ENCODE measurements around the gene PRDM16.

PRDM16 gene

DNA sequence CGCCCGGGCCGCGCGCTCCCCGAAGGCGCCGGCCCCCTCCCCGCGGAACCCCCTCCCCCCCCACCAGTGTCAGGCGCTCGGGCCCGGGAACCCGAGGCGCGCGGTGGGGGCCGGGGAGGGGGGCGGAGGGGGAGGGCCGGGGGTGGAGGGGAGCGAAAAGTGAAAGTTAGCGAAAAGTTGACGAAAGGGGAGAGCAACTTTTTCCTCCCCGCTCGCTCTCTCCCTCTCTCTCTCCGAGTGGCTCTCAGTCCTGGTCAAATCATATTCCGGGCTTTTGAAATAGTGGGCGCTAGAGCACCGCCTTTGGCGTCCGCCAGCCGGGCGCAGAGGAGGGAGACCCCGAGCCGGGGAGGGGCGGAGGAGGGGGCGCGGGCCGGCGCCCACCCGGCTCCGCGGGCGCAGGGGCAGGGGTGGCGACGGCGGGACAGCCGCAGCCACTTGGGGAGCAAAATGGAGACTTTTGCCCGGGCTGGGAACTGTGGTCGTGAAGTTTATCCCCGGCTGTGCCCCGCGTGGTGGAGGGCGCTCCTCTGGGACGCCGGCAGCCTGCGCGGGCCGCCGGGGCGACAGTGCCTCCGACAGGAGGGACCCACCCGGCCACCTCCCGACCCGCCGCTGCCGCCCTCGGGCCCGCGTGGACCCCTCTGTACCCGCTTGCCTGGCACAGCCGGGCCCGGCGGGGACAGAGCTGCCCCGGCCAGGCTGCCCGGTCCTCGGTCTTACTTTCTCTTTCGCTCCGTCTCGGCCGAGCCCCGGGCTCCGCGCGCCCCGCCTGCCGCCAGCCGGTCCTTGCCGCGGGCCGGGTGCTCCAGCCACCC lies 697 bp downstream of the PRDM16 start:
- peak; percentile 72 for DNase-seq (ENCODE audit: low spot score)

- no peak for DNase-seq (ENCODE audit: low spot score)
Measured at GRCh38 chr1:3070309-3070643, 1.3 kb downstream of the PRDM16 start.

GRCh38 chr1:3070644-3071564 lies 1.9 kb downstream of the PRDM16 start:
- peak; percentile 43 for DNase-seq (ENCODE audit: low spot score)

DNA sequence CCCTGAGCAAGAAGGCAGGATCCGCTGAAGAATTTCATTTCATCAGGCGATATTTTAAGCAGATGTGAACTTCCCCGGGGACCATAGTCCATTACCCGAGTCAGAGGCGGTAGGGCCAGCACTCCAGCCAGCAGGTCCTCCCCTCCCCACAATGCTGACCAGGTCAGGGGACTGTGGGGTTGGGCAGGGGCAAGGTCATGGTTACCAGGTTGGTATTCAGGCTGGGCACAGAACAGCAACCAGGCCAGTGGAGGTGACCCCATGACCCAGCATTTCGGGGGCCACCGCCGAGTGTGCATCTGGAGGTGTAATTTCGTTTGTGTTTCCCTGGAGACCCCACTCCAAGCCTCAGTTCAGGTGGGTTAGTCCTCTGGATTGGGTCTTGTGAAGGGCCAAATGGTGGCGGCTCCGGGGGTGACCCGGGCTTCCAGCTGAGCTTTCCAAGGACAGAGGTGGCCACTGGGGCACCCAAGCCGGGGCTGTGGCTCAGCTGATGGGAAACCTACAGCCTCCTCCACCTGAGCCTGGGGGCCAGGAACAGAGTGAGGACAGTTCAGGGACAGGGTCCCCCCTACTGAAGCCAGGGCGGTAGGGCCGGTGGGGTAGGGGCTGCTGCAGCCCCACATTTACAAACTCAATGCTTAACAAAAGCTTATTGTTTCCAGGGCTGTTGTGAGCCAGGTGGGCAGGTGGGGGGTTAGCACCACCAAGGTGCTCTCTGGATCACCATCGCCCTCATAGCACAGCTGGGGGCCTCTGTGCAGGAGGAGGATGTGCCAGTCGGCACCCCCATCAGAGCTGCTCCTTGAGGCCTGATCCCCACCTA lies 2.8 kb downstream of the PRDM16 start:
- DNase-seq (ENCODE audit: low spot score), result no peak

DNA sequence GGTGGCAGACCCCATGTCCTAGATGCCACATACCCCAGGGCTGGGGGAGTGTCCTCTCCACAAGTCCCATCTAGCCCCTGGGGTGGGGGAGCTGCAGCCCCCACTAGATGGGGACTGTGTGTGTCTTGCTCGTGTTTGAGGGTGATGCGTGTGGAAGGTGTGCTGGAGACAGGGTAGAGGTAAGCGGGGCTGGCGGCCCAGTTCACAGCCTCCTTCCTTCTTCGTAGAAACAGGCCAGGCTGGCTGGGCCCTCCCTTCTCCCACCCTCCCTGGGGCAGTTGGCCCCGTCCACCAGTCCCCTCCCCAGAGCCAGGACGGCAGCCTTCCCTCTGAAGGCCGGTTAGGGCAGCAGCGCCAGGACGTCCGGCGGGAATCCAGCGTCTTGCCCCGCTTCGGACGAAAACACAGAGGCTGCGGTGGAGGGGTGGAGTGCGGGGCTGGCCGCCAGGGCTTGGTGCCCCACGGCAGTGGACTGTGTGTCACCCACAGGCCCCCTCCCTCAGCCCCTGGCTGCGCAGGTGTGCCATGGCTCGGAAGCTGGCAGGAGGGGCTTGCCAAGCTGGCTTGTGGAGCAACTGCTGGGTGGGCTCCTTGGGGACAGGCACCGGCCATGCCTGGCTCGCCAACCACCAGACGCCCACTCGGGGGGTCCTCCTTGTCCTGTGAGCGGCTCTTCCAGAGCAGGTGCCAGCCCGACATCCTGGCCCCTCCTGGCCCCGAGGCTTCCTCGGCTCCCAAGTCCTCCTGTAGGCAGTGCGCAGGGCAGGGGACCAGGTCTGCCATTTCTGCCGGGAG lies 3.6 kb downstream of the PRDM16 start:
- no peak for DNase-seq (ENCODE audit: low spot score)

DNA sequence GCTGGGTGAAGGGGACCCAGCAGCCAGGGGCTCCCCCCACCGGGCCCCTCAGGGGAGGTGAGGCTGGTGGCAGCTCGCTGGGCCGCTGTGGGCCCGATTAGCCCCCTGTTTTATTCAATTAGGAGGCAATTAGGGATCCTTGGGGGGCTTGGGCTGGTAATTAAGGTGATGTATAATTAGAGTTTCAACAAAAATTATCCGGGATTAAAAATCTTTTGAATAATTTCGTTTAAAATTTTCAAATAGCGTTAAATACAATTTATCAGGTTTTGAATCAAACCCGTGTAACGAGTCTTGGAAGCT lies 4.1 kb downstream of the PRDM16 start:
- DNase-seq (ENCODE audit: low spot score), result no peak

GRCh38 chr1:3073489-3074296 lies 4.7 kb downstream of the PRDM16 start:
- DNase-seq (ENCODE audit: low spot score), result no peak

DNA sequence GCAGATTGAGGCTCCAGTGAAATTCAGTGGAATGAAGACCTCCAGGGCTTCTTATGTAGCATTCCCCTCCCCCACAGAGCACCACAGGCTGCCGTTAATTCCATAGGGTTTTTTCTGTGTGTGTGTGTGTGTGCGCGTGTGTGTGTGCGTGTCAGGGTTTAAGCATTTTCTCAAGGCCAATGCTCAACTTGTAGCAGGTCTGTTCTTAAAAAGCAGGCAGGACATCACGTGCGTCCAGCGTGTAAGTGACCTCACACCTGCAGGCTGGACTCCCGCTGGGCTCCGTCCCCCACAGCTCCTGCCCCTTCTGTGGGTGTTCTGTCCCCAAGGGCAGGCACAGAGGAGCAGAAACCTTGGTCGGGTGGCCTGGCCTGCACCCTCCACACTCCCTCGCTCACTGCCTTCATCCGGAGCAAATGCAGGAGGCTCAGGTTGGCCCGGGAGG lies 5.3 kb downstream of the PRDM16 start:
- DNase-seq (ENCODE audit: low spot score), result no peak

DNA sequence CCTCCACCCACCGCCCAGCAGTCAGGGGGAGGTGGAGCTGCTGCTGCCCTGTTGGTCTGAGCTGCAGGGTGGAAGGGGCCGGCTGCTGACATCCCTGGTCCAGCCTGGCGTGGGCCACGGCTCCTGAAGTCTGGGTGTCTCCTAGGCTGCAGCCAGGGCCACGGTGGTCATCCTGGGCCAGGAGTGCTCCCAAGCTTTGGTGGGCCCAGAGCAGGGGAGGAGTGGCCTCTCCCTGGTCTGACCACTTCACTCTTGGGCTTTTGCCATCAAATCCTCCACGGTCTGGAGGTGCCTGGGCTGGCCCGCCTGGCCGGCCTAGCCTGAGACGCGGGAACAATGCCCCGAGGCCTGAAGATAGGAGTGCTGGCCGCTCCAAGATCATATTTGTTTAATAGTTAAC lies 5.8 kb downstream of the PRDM16 start:
- DNase-seq (ENCODE audit: low spot score), result no peak

DNA sequence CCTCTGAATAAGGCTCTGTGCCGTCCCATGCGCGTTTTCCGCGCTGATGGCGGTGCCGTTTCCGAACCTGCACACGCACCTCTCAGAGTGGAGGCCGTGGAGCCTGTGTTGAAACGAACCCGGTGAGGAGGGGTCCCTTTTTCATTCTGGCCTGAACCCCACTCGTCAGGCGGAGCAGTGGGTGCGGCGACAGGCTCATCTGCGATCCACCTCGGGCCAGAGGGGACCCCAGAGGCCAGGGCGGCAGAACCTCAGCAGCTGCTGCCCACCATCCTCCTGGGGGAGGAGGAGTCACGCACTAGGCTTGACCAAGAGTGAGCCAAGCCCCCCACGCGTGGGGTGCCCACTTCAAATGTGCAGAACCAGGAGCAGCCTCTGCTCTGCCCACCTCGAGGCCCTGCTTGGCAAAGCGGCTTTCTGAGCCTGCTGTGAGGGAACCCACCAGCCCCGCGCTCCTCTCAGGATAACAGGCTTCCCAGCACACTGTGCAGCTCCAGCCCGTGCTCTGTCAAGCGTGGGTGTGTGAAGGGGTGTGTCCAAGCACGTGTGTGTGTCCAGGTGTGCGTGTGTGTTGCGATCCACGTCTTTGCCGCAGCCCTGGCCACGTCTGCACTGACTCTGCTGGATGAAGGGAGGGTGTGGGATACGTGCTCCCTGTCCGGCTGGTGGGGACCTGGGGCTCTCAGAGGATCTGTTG lies 6.8 kb downstream of the PRDM16 start:
- no peak for DNase-seq (ENCODE audit: low spot score)

GRCh38 chr1:3076363-3076740 lies 7.3 kb downstream of the PRDM16 start:
- DNase-seq (ENCODE audit: low spot score), result no peak

DNA sequence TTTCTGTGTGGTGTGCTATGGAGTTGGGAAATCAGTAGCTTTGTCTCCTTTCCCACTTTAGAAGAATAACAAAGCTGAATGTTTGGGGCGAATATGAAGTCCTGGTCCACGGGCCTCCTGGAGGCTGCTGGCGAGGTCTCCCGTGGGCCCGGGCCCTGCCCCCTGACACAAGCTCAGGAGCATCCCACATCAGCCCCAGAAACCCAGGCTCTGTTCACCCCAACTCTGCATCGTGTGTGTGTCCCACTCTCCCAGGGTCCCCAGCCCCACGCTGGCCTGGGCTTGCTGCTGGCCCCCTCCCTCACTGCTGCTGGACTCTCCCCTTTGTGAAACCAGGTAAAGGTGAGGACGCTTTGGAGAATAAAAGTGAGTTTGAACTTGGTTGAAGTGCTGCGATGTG lies 8.1 kb downstream of the PRDM16 start:
- DNase-seq (ENCODE audit: low spot score), result no peak

- DNase-seq (ENCODE audit: low spot score), result no peak
Measured at GRCh38 chr1:3077561-3077960, 8.6 kb downstream of the PRDM16 start.

GRCh38 chr1:3078430-3078861 lies 9.4 kb downstream of the PRDM16 start:
- no peak for DNase-seq (ENCODE audit: low spot score)

GRCh38 chr1:3078871-3079270 lies 9.9 kb downstream of the PRDM16 start:
- no peak for DNase-seq (ENCODE audit: low spot score)

DNA sequence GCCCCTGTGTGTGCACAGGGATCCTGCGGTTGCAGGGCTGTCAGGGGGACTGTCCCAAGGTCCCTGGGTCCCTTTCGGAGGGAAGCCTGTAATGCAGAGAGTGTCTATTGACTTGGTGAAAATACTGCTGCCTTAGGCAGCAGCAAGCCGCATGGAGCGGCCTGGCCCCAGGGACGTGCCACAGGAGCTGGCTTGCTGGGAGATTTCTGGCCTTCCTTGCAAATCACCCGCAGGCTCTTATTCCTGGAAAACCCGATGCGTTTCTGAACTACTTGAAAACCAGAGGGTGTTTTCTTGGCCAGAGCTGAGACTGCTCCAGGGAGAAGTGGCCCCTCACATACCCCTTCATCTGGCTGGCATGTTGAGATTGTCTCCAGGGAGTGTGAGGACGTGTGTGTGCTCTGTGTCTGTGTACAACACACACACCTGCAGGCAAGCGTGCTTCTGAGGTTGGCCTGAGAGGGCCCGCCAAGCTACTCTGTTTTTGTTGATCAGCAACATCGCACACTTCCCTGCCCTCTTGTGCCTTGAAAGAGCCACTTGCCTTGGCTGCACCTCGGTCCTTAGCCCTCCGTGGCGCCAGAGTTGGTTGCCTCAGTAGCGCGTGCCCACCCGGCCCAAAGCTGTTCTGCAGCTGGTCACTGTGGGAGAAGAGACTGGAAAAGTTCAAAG lies 10.5 kb downstream of the PRDM16 start:
- DNase-seq (ENCODE audit: low spot score), result no peak

DNA sequence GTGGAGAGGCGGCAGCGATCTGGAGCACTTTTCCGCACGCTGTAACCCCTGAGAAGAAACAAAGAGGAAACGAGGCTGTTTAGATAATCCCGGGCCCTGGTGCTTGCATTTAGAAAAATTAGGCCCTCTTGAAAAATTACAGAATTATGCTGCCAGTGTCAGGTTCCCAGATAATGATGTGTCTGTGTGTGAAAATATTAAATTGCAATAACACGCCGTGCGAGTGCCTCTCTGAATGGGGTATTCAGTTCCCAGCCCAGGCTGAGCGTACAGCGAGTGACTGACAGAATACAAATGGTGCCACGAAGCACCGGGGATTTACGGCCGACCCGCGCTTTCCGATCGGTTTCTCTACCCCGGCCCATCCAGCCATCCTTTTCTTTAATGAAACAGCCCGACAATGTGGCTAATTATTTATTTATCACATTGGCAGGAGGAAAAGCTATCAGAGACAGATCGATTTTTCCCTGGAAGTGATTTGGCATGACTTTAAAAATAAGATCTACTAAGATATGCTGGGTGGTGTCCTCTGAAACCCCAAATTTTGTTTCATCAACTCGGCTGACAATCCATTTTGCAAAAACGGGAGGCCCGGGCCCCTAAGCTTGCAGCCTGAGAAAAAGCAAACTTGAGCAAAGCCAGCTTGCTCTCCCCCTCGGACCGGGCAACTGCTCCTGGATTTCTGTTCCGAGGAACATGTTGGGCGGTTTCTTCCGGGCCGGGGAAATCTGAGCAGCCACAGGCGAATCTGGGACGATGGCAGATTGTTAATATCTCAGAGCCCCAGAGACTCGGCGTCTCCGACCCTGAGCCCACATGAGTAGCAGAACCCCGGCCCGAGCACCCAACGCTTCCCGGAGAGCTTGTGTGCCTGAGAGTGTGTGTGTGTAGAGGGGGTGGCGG lies 11.3 kb downstream of the PRDM16 start:
- DNase-seq (ENCODE audit: low spot score), result no peak

DNA sequence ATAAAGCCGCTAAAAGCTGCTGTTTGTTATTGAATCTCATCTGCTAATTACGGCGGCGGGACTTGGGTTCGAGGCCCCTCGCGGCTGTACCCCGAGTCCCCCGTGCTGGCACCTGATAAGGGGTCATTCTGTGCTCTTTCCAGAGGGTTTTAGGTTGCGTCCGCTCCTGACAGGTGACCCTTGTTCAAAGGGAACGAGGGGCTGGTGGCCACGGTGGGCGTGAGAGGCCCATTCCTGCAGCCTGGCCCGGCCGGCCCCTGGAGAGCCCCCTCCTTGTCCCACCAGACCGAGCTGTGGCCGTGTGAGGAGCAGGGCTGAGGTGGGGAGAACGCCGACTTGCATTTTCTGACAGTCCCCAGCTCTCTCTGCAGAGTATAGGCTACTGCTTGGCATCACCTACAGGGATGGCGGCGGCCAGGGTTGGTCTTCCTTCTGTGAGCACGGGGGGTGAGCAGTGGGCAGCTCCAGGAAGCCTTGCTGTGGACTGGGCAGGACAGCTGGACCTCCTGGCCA lies 12.2 kb downstream of the PRDM16 start:
- DNase-seq (ENCODE audit: low spot score), result no peak

Measured in RKO (cell line).